Rectal smooth muscle tissue (tissue), 1 donor: ENCODE data around the gene GATA2.

Experiments used
- H3K27ac ChIP-seq: one replicate; pipeline ENCODE4 v1.7.0; 2013; ENCODE audit warnings: low read depth, low read length, inconsistent platforms
- H3K27me3 ChIP-seq: one replicate; pipeline ENCODE4 v1.7.0; 2013; ENCODE audit warnings: low read length; ENCODE audit not compliant: control insufficient read depth, insufficient read depth
- H3K36me3 ChIP-seq: one replicate; pipeline ENCODE4 v1.7.0; 2013; ENCODE audit warnings: low read length; ENCODE audit not compliant: control insufficient read depth, insufficient read depth
- H3K4me1 ChIP-seq: one replicate; pipeline ENCODE4 v1.7.0; 2013; ENCODE audit warnings: low read length; ENCODE audit not compliant: control insufficient read depth, insufficient read depth
- H3K4me3 ChIP-seq: one replicate; pipeline ENCODE4 v1.7.0; 2013; ENCODE audit warnings: low read length
- H3K9ac ChIP-seq: one replicate; pipeline ENCODE4 v1.7.0; 2013; ENCODE audit warnings: low read length

GATA2 gene

GRCh38 chr3:128463771-128464170 lies 29.2 kb downstream of the GATA2 start:
- Histone ChIP-seq H3K36me3 (no peaks in the 10 kb centered on the region), H3K27ac (no peak overlapping the region), H3K27me3 (peaks cover 7% of the 10 kb centered on the region), H3K4me3 (no peak overlapping the region), H3K9ac (no peak overlapping the region), H3K4me1 (no peaks in the 10 kb centered on the region)

- no peaks in the 10 kb centered on the region for H3K36me3 ChIP-seq
- H3K4me1 ChIP-seq = no peaks in the 10 kb centered on the region
- no peak overlapping the region for H3K9ac ChIP-seq
- no peak overlapping the region for H3K4me3 ChIP-seq
- no peak overlapping the region for H3K27ac ChIP-seq
- H3K27me3 ChIP-seq = peaks cover 7% of the 10 kb centered on the region
Observed at GRCh38 chr3:128463354-128463753, 29.6 kb downstream of the GATA2 start.

GRCh38 chr3:128462931-128463330 lies 30.1 kb downstream of the GATA2 start:
- H3K27ac ChIP-seq = no peak overlapping the region
- H3K27me3 ChIP-seq = peaks cover 7% of the 10 kb centered on the region
- H3K4me3 ChIP-seq = no peak overlapping the region
- no peaks in the 10 kb centered on the region for H3K36me3 ChIP-seq
- no peak overlapping the region for H3K9ac ChIP-seq
- H3K4me1 ChIP-seq = no peaks in the 10 kb centered on the region

GRCh38 chr3:128462341-128462910 lies 30.6 kb downstream of the GATA2 start:
- Histone ChIP-seq H3K9ac (no peak overlapping the region), H3K36me3 (no peaks in the 10 kb centered on the region), H3K27ac (no peak overlapping the region), H3K27me3 (peaks cover 7% of the 10 kb centered on the region), H3K4me3 (no peak overlapping the region), H3K4me1 (no peaks in the 10 kb centered on the region)

GRCh38 chr3:128461731-128462130 lies 31.3 kb downstream of the GATA2 start:
- H3K27ac ChIP-seq = no peak overlapping the region
- H3K27me3 ChIP-seq = peaks cover 7% of the 10 kb centered on the region
- H3K4me1 ChIP-seq = no peaks in the 10 kb centered on the region
- no peaks in the 10 kb centered on the region for H3K36me3 ChIP-seq
- no peak overlapping the region for H3K9ac ChIP-seq
- no peak overlapping the region for H3K4me3 ChIP-seq

- Histone ChIP-seq H3K9ac (no peak overlapping the region), H3K36me3 (no peaks in the 10 kb centered on the region), H3K27me3 (peaks cover 2% of the 10 kb centered on the region), H3K4me3 (no peak overlapping the region), H3K27ac (no peak overlapping the region), H3K4me1 (no peaks in the 10 kb centered on the region)
Observed at GRCh38 chr3:128459461-128459820, 33.6 kb downstream of the GATA2 start.

GRCh38 chr3:128458746-128459460 lies 34.1 kb downstream of the GATA2 start:
- H3K9ac ChIP-seq = no peak overlapping the region
- no peaks in the 10 kb centered on the region for H3K4me1 ChIP-seq
- no peak overlapping the region for H3K27ac ChIP-seq
- no peak overlapping the region for H3K4me3 ChIP-seq
- H3K36me3 ChIP-seq = no peaks in the 10 kb centered on the region
- peaks cover 2% of the 10 kb centered on the region for H3K27me3 ChIP-seq

GRCh38 chr3:128457937-128458336 lies 35.1 kb downstream of the GATA2 start:
- Histone ChIP-seq H3K4me1 (no peaks in the 10 kb centered on the region), H3K27me3 (peaks cover 2% of the 10 kb centered on the region), H3K27ac (no peak overlapping the region), H3K36me3 (no peaks in the 10 kb centered on the region), H3K4me3 (no peak overlapping the region), H3K9ac (no peak overlapping the region)

- Histone ChIP-seq H3K27me3 (peaks cover 2% of the 10 kb centered on the region), H3K36me3 (no peaks in the 10 kb centered on the region), H3K4me3 (no peak overlapping the region), H3K9ac (no peak overlapping the region), H3K4me1 (no peaks in the 10 kb centered on the region), H3K27ac (no peak overlapping the region)
Observed at GRCh38 chr3:128456776-128457715, 36.0 kb downstream of the GATA2 start.

- Histone ChIP-seq H3K4me1 (no peaks in the 10 kb centered on the region), H3K27ac (no peak overlapping the region), H3K36me3 (no peaks in the 10 kb centered on the region), H3K9ac (no peak overlapping the region), H3K4me3 (no peak overlapping the region), H3K27me3 (peaks cover 2% of the 10 kb centered on the region)
Observed at GRCh38 chr3:128455786-128456748, 36.9 kb downstream of the GATA2 start.

GRCh38 chr3:128455116-128455515 lies 37.9 kb downstream of the GATA2 start:
- peaks cover 2% of the 10 kb centered on the region for H3K27me3 ChIP-seq
- no peak overlapping the region for H3K27ac ChIP-seq
- H3K4me1 ChIP-seq = no peaks in the 10 kb centered on the region
- H3K9ac ChIP-seq = no peak overlapping the region
- H3K4me3 ChIP-seq = no peak overlapping the region
- H3K36me3 ChIP-seq = no peaks in the 10 kb centered on the region

- H3K4me3 ChIP-seq = no peak overlapping the region
- H3K27me3 ChIP-seq = peaks cover 2% of the 10 kb centered on the region
- H3K27ac ChIP-seq = no peak overlapping the region
- no peaks in the 10 kb centered on the region for H3K36me3 ChIP-seq
- no peak overlapping the region for H3K9ac ChIP-seq
- no peaks in the 10 kb centered on the region for H3K4me1 ChIP-seq
Observed at GRCh38 chr3:128454310-128454618, 38.7 kb downstream of the GATA2 start.
